ENCODE results near the gene NEK4.

The NEK4 gene

DNA sequence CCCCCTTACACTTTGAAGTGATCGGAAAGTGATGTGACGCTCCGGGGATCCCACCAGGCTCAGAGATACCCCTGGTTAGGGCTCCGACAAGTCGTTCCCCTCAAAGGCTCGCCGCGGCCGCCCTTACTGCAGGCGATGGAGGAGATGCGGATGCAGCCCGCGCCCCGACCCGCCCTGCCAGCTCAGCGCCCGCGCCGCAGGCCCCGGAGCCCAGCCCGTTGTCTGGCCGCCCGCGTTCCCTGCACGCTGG, 65.4 kb downstream of the NEK4 start:
- DNase-seq (ENCODE audit: low read depth in 2 of 3, low spot score in 1 of 3), result no peak

DNA sequence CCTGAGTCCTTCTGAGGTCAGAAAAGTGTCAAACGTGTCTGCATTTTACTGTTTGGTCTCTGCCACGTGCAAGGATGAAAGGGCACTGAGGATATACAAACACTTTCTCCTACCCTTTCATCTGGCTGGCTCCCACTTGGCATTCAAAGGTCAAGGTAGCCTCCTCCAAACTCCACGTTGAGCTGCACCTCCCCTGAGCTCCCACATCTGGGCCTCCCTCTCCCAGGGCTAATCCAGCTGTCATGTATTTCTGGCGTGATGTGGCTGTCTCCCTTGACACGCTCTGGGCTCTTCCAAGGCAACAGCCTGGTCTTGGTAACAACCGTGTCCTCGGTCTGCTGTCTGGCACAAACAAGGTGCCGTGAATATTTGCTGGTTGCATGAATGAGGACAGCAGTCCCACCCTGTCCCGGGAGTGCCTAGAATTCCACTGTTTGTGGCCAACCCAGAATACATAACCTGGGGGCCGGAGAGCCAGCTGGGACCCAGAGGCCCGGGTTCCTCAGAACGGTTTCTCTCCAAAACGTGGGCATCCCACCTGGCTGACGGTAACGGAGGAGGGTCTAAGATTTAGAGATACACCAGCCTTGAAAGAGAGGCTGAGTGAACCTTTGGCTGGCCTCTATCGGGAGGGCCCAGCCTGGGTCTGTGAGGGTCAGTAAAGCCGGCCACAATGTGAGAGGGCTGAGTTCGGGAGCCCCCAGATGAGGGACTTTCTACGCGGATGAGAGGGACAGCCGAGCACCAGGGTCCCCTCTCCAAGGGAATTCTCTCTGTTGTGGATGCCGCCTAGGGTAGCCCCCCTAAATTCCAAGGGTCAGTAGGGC, 65.9 kb downstream of the NEK4 start:
- no peak for DNase-seq (ENCODE audit: low read depth in 2 of 3, low spot score in 1 of 3)

DNA sequence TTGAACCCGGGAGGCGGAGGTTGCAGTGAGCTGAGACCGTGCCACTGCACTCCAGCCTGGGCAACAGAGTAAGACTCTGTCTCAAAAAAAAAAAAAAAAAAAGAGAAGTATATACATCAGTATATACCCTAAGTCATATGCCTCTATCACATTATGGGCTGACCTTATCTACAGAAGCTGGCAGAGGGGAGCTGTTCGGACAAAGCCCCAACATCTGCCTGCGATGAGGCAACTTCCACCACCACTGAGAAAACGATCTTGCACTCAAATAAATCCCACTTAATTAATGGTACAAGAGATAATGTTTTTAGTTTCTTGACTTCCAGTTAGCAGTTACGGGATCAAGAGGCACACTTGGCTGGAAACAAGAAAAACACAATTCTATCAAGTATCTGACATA, 67.4 kb downstream of the NEK4 start:
- DNase-seq (ENCODE audit: low read depth in 2 of 3, low spot score in 1 of 3), result no peak

DNA sequence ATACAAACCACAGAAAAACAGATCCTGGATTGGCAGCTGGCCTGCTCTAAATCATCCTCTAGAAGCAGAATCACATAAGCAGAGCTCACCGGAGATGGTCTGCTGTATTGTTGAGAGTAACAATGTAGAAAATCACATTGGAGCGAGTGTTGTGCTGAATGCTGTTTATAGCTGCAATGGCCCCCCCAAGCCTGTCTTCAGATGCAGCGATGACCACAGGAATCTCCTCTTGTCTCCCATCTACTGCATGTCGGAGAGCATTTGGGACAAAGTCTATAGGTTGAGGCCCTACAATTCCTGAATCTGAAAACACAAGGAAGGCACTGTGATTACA, 73.1 kb downstream of the NEK4 start:
- no peak for DNase-seq (ENCODE audit: low read depth in 2 of 3, low spot score in 1 of 3)

DNA sequence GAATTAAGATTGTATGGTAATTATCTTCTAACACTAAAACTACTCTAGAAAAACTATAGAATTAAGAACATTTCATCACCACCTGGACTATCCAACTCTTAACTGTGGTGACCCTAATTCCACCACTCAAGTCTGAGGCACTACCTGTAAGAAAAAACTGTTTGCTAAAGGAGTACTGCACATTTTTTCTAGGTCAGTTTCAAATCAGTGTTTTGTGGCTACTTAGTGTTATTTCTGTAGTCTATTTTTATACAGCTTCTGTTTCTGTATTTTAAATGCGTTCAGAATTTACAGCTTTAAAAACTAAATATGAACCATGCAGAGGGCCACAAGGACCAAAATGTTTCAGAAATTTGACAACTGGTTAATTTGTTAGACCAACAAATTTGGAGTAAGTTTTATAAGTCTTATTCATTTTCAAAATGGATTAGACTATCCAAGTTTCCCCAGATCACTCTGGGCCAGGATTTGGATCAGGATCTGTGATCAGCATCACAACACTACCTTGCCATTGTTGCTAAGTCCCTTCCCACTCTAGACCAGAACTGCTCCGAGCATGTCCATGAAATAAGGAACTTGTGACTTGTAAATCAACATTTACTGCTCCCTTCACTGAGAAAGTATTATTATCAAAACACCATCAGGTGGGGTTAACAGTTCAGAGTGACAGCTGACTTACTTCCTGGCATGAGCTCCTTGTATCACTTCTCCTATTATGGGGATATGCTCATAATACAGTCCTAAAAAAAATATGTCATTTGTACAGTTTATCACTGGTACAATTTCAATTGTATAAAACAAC, 73.7 kb downstream of the NEK4 start:
- no peak for DNase-seq (ENCODE audit: low read depth in 2 of 3, low spot score in 1 of 3)

DNA sequence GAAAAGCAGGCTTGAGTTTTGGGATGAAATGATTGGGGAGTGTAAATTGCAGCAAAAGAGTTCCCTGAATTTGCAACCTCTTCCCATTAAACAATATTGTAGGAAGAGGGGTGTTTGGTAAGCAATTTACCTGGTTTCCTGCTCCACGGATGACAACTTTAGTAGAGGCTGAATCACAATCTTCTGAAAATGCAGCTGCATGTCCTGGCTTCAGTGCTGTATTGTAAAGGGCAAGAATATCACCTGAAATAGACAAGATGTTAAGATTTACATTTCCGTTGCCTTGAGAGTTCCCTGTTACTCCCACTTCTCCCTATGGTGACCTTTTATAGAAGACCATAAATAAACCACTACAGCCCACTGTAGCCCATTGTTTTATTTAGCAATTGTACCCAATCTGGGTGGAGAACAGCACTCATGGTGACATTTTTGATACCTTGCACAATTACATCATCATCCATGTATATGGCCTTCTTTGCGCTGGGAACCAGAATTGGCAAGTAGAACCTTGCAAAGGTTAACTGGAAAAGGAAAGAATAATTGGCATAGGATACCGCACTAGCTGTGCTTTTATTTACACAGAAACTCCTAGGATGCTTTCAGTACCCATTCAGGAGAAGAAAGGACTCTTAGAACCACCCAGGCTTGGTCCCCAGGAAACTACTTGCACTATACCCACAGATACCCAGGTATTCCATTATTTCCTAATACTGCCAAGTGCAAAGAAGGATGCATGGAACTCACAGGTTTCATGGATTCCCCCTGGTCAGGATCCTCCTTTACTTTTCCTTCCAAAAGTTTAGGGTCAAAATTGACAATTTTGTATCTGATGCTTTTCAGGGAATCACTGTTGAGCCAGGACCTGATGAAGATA, 74.7 kb downstream of the NEK4 start:
- DNase-seq (ENCODE audit: low read depth in 2 of 3, low spot score in 1 of 3), result no peak

DNA sequence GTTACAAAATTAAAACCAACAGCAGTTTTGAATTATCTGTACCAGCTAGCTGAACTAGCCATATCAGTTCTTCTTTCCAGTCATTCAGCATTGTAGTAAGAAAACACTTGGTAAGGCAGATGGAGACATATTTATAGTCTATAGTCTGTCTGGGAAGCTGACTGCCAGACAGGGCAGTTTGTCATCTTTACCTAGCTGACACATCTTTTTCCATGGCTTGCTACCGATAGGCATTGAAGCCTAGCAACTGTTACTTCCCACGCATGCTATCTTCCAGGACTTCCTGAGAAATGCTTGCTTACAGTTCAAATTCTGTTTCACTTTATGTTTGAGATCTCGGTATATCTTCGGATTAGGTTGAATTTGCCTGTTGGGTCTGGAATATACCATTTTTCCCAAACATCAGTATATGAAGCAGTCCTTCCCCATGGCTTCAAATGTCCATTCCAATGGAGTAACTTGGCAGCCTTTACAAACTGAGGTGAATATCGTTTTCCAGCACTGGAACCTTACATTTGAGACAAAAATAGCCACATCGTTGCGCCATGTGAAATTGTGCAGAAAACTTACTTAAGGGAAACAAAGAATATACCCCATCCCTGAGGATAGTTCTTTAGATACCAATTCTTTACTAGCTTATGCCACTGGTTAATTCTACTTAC, 76.1 kb downstream of the NEK4 start:
- DNase-seq (ENCODE audit: low read depth in 2 of 3, low spot score in 1 of 3), result no peak

DNA sequence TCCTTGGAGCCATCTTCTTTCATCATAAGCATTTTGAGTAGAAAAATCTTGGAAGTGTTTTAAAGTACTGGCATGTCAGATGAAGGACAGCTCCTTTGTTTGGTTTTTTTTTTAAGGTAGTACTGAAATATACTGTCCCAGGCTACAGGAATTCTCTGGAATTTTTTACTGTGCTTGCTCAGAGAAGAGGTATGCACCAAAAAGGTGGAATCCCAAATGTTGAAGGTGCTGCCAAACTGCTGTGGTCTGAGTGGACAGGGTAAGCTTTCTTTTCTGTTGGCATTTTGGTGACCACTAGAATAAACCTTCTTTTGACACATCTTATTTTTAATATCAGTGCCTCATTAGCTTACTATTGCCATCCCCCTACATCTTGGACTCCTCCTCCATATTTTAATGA, 77.7 kb downstream of the NEK4 start:
- DNase-seq (ENCODE audit: low read depth in 2 of 3, low spot score in 1 of 3), result no peak

DNA sequence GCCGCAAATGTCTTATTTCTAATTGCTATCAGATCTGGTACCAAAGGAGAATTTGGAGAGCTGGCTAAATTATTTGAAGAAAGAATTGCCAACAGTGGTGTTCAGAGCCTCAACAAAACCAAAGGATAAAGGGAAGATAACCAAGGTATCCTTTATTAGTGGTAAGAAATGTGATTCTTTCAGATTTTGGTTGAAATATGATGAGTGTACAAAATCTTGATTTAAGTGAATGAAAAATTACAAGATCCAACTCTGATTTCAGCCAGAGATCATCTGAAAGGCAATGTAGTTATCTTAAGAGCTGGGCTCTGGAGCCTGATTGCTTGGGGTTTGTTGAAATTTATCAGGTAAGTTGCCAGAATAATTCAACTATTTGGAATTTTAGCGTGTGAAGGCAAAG, 80.2 kb downstream of the NEK4 start:
- no peak for DNase-seq (ENCODE audit: low read depth in 2 of 3, low spot score in 1 of 3)

DNA sequence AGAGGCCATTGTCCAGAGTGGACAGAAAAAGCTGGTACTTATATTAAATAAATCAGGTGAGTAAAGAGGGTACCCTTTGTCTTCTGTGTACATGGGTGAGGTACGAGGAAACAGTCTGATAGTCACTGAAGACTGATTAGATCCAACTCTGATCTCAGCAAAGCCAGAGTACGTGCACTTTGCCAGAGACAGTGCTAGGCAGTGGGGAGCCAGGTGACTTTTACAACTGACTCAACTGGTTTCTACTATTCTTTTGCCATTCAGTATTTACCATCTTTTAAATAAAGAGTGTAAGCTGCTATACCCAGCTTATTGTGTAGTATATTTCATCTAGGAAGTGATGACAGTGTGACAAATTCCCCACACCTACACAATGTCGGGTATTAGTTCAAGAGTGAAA, 81.6 kb downstream of the NEK4 start:
- DNase-seq (ENCODE audit: low read depth in 2 of 3, low spot score in 1 of 3), result no peak

DNA sequence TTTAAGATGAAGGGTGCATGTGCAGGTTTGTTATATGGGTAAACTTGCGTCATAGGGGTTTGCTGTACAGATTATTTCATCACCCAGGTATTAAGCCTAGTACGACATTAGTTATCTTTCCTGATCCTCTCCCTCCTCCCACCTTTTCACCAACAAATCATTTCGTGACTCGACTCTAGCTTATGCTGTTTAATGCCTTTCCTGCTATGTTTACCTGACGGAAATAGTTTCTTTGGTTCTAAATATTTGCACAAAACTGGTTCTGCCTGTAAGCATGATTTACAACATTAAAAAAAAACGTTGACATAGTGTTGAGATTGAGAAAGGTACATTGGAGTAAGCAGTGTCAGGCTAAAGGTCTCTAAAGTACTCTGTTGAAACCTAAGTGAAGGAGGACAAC, 82.5 kb downstream of the NEK4 start:
- no peak for DNase-seq (ENCODE audit: low read depth in 2 of 3, low spot score in 1 of 3)

DNA sequence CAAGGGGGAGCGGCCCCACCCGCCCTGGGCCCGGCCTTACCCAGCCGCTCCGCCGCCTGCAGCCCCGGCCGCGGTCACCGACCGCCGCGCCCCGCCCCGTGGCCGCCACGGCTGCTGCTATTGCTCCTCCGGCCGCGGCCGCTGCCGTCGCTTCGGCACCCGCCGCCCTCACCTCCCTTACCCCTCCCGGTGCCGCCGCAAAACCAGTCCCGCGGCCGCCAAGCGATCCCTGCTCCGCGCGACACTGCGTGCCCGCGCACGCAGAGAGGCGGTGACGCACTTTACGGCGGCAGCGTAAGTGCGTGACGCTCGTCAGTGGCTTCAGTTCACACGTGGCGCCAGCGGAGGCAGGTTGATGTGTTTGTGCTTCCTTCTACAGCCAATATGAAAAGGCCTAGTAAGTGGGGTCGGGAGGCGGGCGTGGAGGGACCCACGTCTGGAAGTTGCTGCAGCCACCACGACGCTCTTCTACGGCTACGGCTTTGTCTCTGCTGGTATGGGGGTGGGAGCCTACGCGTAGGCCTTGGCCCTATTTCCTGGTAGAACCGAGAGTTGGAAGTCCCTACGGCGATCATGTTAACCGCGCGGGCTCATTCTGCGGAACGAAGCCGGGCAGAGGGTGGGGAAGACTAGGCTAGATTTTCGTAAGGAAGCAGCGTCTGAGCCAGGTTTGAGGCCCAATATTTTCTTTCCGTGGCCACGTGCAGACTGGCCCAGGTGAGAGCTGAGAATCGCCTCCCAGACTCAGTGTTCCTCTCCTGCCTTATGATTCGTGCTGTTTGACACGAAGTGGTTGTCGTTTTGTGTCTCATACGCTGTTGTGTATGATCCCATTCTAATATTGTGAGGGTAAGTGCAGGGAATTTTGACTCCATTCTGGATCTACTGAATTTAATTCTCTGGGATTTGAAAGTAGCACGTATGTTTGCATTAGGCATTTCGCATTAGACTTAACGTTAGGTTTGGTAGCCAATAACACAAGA, 84.7 kb downstream of the NEK4 start, which contains the start of the genes GNL3 and PBRM1:
GNL3 (plus strand) TSS at position 324 of the 983 bp plus-strand sequence; CDS start at position 385, 61 bp downstream.
PBRM1 (minus strand) TSS at position 205 of the 983 bp plus-strand sequence.
- DNase-seq (ENCODE audit: low read depth in 2 of 3, low spot score in 1 of 3), result peak; percentile 82 to 92 (median 89)

DNA sequence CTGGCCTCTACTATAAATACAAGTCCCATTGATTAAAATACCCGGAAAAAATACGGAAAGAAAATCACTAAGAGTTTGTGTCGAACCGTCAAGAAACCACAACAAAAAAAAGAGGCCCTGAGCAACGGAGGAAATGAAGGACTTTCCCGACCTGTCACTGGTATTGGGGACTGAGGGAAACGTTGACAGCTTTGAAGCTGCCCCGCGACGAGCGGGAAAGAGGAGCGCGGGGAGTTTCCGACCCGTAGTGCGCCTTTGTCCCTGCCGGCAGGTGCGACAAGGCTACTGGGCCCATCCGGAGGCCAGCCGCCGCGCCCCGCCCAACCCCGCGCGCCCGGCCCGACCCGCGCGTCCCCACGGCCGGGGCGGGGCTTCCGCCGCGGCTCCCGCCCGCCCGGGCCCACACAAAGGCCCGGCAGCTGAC, 85.4 kb downstream of the NEK4 start:
- peak; percentile 64 to 85 (median 79) for DNase-seq (ENCODE audit: low read depth in 2 of 3, low spot score in 1 of 3)

DNA sequence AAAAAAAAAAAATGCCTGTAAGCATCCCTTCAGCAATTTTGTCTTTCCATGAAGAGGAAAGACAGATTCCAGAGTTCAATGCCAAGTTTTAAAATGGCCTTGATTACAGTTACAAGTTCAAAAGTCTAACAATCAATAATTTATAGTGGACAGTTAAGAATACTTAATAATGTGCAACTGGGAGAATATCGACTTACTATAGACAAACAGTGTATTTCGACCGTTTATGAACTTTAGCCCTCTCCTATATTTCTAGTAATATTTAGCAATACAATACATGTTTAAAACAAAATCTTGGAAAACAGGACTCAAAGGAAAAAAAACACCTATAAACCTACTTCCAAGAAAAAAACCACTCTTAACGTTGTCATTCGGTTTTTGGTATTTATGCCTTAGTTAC, 86.6 kb downstream of the NEK4 start:
- DNase-seq (ENCODE audit: low read depth in 2 of 3, low spot score in 1 of 3), result no peak

DNA sequence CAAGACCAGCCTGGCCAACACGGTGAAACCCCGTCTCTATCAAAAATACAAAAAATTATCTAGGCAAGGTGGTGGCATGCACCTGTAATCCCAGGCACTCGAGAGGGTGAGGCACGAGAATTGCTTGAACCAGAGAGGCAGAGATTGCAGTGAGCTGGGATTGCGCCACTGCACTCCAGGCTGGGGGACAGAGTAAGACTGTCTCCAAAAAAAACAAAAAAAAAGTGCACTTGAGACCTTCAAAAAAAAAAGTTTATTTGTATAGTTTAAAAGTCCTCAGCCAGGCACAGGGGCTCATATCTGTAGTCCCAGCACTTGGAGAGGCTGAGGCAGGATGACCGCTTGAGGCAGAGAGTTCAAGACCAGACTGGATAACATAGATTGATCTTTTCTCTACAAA, 87.1 kb downstream of the NEK4 start:
- no peak for DNase-seq (ENCODE audit: low read depth in 2 of 3, low spot score in 1 of 3)

DNA sequence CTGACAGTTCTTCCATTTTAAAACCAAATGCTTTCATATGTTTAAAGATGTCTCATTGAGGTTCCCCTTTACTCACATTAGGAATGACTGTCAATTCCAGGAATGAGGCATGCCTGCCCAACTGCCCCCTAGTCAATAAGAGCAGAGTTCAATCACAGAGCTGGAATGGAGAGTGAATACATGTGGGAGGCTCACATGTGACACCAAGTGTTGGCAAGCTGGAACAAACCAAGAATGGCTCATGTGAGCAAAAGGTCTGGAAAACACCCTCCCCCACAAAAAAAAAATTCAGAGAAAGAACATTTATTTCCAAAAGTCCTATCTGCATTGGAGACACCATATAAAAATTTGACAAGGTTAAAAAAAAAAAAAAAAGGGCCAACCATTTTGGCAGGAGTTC, 88.7 kb downstream of the NEK4 start:
- peak; percentile 26 to 44 (median 32) for DNase-seq (ENCODE audit: low read depth in 2 of 3, low spot score in 1 of 3)

DNA sequence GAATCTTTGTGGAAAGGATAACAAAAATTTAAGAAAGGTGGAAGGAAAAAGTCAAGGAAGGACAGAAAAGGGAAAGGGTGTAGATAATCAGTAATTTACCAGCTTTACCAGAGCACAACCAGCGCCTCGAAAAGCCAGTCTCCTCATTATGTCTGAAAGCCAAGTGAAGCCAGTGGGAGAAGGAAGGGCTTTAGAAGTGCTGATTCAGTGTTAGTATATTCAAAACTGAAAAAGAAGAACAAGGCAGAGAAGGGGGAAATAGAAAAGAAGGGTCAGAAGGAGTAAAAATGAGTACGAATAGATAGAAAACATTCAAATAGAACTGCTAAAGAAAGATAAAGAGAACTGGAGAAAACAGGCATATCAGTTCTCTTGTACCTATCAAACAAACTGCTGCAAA, 89.1 kb downstream of the NEK4 start:
- DNase-seq (ENCODE audit: low read depth in 2 of 3, low spot score in 1 of 3), result no peak

DNA sequence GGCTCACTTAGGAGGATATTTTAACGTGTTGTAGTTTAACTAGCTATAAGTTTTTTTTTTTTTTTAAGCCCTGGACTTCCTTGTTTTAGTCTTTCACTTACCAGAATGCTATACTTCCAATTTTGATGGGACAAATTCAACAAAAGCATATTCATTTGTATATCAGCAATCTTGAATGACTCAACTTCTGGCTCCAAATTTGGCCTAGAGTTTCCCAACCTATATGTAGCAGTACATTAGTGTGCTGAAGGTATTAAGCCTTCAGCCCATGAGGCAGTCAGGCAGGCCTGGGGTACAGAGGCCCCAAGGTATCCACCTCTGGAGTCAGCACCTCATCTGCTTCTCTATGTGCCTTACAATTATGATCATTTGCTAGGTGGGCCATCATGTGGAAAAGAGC, 90.9 kb downstream of the NEK4 start:
- DNase-seq (ENCODE audit: low read depth in 2 of 3, low spot score in 1 of 3), result no peak

DNA sequence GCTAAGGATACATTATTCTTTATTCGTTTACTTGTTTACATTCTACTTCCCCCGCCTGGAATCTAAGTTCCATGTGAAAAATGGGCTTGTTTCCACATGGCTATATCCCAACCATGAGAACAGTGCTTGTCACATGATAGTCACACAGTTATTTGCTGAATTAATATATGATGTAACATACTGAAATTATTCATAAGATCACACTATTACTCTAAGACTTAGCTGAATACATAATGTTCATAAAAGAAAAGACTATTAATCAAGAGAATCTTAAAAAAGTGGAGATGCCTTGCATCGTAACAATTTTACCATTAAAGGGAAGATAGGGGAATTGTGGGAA, 91.6 kb downstream of the NEK4 start:
- no peak for DNase-seq (ENCODE audit: low read depth in 2 of 3, low spot score in 1 of 3)
